ENCODE results near the gene NINJ2.

DNA sequence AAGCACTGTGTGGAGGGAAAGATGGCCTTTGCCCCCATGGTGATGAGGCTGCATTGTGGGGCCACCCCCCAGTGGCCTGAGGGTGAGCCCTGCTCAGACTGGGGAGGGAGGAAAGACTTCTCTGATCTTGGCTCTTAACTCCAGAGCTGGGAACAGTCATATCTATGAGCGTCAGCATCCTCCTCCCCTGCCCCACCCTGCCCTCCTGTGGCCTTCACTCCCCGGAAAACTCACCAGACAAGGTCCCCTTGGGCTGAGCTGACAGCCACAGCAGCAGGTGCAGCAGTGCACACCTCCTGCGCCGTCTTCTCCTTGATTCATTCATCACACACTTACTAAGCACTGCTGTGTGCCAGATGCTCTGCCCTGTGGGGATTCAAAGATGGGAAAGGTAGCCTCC is 104.7 kb downstream of the NINJ2 start:
- TF ChIP-seq, protein P1, sequence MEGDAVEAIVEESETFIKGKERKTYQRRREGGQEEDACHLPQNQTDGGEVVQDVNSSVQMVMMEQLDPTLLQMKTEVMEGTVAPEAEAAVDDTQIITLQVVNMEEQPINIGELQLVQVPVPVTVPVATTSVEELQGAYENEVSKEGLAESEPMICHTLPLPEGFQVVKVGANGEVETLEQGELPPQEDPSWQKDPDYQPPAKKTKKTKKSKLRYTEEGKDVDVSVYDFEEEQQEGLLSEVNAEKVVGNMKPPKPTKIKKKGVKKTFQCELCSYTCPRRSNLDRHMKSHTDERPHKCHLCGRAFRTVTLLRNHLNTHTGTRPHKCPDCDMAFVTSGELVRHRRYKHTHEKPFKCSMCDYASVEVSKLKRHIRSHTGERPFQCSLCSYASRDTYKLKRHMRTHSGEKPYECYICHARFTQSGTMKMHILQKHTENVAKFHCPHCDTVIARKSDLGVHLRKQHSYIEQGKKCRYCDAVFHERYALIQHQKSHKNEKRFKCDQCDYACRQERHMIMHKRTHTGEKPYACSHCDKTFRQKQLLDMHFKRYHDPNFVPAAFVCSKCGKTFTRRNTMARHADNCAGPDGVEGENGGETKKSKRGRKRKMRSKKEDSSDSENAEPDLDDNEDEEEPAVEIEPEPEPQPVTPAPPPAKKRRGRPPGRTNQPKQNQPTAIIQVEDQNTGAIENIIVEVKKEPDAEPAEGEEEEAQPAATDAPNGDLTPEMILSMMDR (IDR thresholded peaks at IDR 0.05), result no peak
- no peak for TF ChIP-seq POLR2A (IDR thresholded peaks at IDR 0.05)
